Smooth muscle cell (in vitro differentiated cells): ENCODE results near the gene SEPHS1. TPM values are rescaled to one million over a fixed set of nuclear protein-coding genes. Genes with fewer than 3 reads are reported as not detected.

ENCODE experiments used
- DNase-seq: peaks from one replicate; lab custom pipeline; 2025; ENCODE audit not compliant: unreplicated experiment; lab: John Stamatoyannopoulos, UW
- H2AFZ ChIP-seq: fragments of 200-600 bp; sonication (generic); 2 replicates; pipeline ENCODE4 v1.6.0; 2016; ENCODE audit warnings: antibody characterized with exemption, low read depth, mild to moderate bottlenecking
- H3F3A ChIP-seq: fragments of 200-600 bp; sonication (generic); 2 replicates; pipeline ENCODE4 v1.6.0; 2017; ENCODE audit warnings: antibody characterized with exemption, low read depth
- H3K27ac ChIP-seq: fragments of 200-600 bp; sonication (generic); 2 replicates; pipeline ENCODE4 v1.5.1; 2016; ENCODE audit warnings: low read depth, mild to moderate bottlenecking
- H3K27me3 ChIP-seq: fragments of 200-600 bp; sonication (generic); 2 replicates; pipeline ENCODE4 v1.6.1; 2016; ENCODE audit warnings: low read depth, mild to moderate bottlenecking
- H3K36me3 ChIP-seq: fragments of 200-600 bp; sonication (generic); 2 replicates; pipeline ENCODE4 v1.5.1; 2016; ENCODE audit warnings: low read depth
- H3K4me1 ChIP-seq: fragments of 200-600 bp; sonication (generic); 2 replicates; pipeline ENCODE4 v1.5.1; 2016; ENCODE audit warnings: low read depth
- H3K4me2 ChIP-seq: fragments of 200-600 bp; sonication (generic); 2 replicates; pipeline ENCODE4 v1.6.0; 2016; ENCODE audit warnings: mild to moderate bottlenecking
- H3K4me3 ChIP-seq: fragments of 200-600 bp; sonication (generic); 2 replicates; pipeline ENCODE4 v1.5.1; 2016; ENCODE audit warnings: mild to moderate bottlenecking
- H3K79me2 ChIP-seq: fragments of 200-600 bp; sonication (generic); 2 replicates; pipeline ENCODE4 v1.6.0; 2016; ENCODE audit warnings: low read depth, mild to moderate bottlenecking
- H3K9ac ChIP-seq: fragments of 200-600 bp; sonication (generic); 2 replicates; pipeline ENCODE4 v1.6.0; 2016; ENCODE audit warnings: low read depth
- H3K9me3 ChIP-seq: fragments of 200-600 bp; sonication (generic); replicated peaks from 2 replicates; pipeline ENCODE4 v1.5.1; 2016; ENCODE audit warnings: low read depth
- H4K20me1 ChIP-seq: fragments of 200-600 bp; sonication (generic); 2 replicates; pipeline ENCODE4 v1.6.0; 2016; ENCODE audit warnings: low read depth
- WGBS: methylation state at CpG from one replicate; pipeline ENCODE4 v1.1.7; 2016; ENCODE audit warnings: low lambda C conversion rate; 5-methylcytosine and 5-hydroxymethylcytosine counted together
- polyA plus RNA-seq: library from polyadenylated mRNA; unstranded; fragments of >200 nt; fragmentation: Nextera tagmentation; extraction: Ambion mirVana; gene quantifications from 2 replicates; pipeline ENCODE4 v1.2.1, GENCODE V29; 2016
- total RNA-seq: library from RNA; depleted of rRNA; stranded (reverse); fragments of >200 nt; gene quantifications from 2 replicates; pipeline ENCODE4 v1.2.3, GENCODE V29; 2014
- TF ChIP-seq, protein P1 (sequence below): fragments of 200-600 bp; sonication (generic); IDR thresholded peaks from 2 replicates; pipeline ENCODE4 v1.5.1; 2017; ENCODE audit warnings: borderline replicate concordance, mild to moderate bottlenecking, antibody characterized with exemption; ENCODE audit not compliant: insufficient read depth, poor library complexity, severe bottlenecking

SEPHS1 gene
- total and polyA plus RNA-seq, 2 experiments from 2014 or later: 29.5 to 48.3 TPM

GRCh38 chr10:13375791-13376190, 27.7 kb upstream of the SEPHS1 start:
- no peak overlapping the region for H3K4me3 ChIP-seq
- TF ChIP-seq, protein P1, sequence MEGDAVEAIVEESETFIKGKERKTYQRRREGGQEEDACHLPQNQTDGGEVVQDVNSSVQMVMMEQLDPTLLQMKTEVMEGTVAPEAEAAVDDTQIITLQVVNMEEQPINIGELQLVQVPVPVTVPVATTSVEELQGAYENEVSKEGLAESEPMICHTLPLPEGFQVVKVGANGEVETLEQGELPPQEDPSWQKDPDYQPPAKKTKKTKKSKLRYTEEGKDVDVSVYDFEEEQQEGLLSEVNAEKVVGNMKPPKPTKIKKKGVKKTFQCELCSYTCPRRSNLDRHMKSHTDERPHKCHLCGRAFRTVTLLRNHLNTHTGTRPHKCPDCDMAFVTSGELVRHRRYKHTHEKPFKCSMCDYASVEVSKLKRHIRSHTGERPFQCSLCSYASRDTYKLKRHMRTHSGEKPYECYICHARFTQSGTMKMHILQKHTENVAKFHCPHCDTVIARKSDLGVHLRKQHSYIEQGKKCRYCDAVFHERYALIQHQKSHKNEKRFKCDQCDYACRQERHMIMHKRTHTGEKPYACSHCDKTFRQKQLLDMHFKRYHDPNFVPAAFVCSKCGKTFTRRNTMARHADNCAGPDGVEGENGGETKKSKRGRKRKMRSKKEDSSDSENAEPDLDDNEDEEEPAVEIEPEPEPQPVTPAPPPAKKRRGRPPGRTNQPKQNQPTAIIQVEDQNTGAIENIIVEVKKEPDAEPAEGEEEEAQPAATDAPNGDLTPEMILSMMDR: no peak
- no peaks in the 10 kb centered on the region for H4K20me1 ChIP-seq
- no peaks in the 10 kb centered on the region for H3K79me2 ChIP-seq
- no peaks in the 10 kb centered on the region for H3K9me3 ChIP-seq
- H3K27ac ChIP-seq: no peak overlapping the region
- H3K27me3 ChIP-seq: peaks cover 6% of the 10 kb centered on the region
- no peak for DNase-seq
- no peak overlapping the region for H3K4me2 ChIP-seq
- H2AFZ ChIP-seq: no peak overlapping the region
- 89% methylated on average over 2 of the region's 2 CpGs for WGBS
- no peaks in the 10 kb centered on the region for H3F3A ChIP-seq
- H3K9ac ChIP-seq: no peak overlapping the region
- H3K4me1 ChIP-seq: no peaks in the 10 kb centered on the region
- H3K36me3 ChIP-seq: no peaks in the 10 kb centered on the region

DNA sequence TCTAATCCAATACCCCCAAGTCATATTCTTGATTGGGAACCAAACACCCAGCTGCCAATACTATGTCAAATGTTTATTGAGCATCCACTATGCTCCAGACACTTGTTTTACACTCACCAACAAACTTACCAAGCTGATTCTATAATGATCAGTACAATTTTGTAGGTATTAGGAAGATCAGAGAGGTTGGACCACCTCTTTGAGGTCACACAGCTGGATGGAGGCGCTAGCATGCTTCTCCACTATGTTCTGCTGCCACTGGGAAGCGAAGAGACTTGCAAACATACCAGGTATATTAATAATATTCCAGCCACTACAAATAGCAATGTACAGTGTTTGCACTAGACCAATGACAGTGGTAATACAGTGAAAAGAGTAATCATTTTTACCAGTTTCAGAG, 25.6 kb upstream of the SEPHS1 start:
- Histone ChIP-seq H3F3A (no peaks in the 10 kb centered on the region), H3K27ac (no peak overlapping the region), H3K79me2 (no peaks in the 10 kb centered on the region), H3K4me1 (no peaks in the 10 kb centered on the region), H3K9ac (no peak overlapping the region), H4K20me1 (no peaks in the 10 kb centered on the region), H3K27me3 (no peaks in the 10 kb centered on the region), H3K9me3 (no peaks in the 10 kb centered on the region), H2AFZ (no peak overlapping the region), H3K4me2 (no peak overlapping the region), H3K36me3 (no peaks in the 10 kb centered on the region), H3K4me3 (no peak overlapping the region)
- no peak for DNase-seq
- WGBS: 92% methylated on average over 2 of the region's 2 CpGs
- TF ChIP-seq, protein P1: no peak

- no peaks in the 10 kb centered on the region for H4K20me1 ChIP-seq
- WGBS: 93% methylated on average over 5 of the region's 5 CpGs
Measured at GRCh38 chr10:13372524-13372923, 24.4 kb upstream of the SEPHS1 start.

More at GRCh38 chr10:13372524-13372923, 24.4 kb upstream of the SEPHS1 start:
- Histone ChIP-seq H3K9ac (no peak overlapping the region), H3K27me3 (no peaks in the 10 kb centered on the region), H3K4me3 (no peak overlapping the region), H3K4me1 (no peaks in the 10 kb centered on the region), H3K9me3 (no peaks in the 10 kb centered on the region), H3K79me2 (no peaks in the 10 kb centered on the region), H3K4me2 (no peak overlapping the region), H3K27ac (no peak overlapping the region), H3K36me3 (no peaks in the 10 kb centered on the region), H2AFZ (no peak overlapping the region), H3F3A (no peaks in the 10 kb centered on the region)
- TF ChIP-seq, protein P1: no peak
- DNase-seq: no peak
